Endothelial cell of umbilical vein (primary cell): ENCODE measurements around the gene CRELD2.

ENCODE experiments used
- EZH2 ChIP-seq: IDR thresholded peaks from 2 replicates; pipeline ENCODE4 v1.6.1; 2012; ENCODE audit warnings: borderline replicate concordance, low read depth, mild to moderate bottlenecking, moderate library complexity, low read length, inconsistent platforms; ENCODE audit not compliant: severe bottlenecking
- POLR2A ChIP-seq: IDR thresholded peaks from 2 replicates; pipeline ENCODE4 v1.6.1; 2012; ENCODE audit warnings: low read depth, mild to moderate bottlenecking, control low read depth, low read length
- POLR2AphosphoS5 ChIP-seq: IDR thresholded peaks from 2 replicates; pipeline ENCODE4 v1.6.1; 2012; ENCODE audit warnings: low read depth, mild to moderate bottlenecking, control low read depth, low read length, moderate library complexity; ENCODE audit not compliant: insufficient read depth
- TF ChIP-seq, protein P1 (sequence below), 2 donors: IDR thresholded peaks; 1 replicate in 1 of 2; 2 replicates in 1 of 2; pipeline ENCODE4 v1.5.1; 2011; ENCODE audit warnings: low read length in 2 of 2, mild to moderate bottlenecking in 2 of 2, moderate library complexity in 2 of 2, control low read depth in 1 of 2, inconsistent platforms in 1 of 2, low read depth in 1 of 2; ENCODE audit not compliant: insufficient read depth in 1 of 2; ENCODE audit errors: extremely low read depth in 1 of 2
- TF ChIP-seq, protein P2 (sequence below): IDR thresholded peaks from 2 replicates; pipeline ENCODE4 v1.6.1; 2011; ENCODE audit not compliant: insufficient read depth, insufficient read length

DNA sequence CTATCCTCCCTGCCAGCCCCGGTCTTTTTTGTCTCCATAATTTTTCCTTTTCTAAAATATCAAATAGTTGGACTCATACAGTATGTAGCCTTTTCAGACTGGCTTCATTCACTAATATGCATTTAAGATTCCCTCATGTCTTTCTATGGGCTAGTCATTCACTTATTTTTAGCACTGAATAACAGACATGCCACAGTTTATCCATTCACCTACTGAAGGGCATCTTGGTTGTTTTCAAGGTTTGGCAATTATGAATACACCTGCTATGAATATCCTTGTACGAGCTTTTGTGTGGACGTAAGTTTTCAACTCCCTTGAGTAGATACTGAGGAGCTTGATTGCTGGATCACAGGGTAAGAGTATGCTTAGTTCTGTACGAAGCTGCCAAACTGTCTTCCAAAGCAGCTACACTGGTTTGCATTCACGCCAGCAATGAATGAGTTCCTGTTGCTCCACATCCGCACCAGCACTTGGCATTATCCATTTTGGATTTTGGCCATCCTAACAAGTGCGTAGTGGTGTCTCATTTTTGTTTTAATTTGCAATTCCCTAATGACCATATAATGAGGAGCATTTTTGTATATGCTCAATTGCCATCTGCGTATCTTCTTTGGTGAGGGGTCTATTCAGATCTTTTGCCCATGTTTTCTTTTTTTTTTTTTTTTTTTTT is 21.3 kb upstream of the CRELD2 start:
- TF ChIP-seq POLR2A: no peak
- TF ChIP-seq, protein P1, sequence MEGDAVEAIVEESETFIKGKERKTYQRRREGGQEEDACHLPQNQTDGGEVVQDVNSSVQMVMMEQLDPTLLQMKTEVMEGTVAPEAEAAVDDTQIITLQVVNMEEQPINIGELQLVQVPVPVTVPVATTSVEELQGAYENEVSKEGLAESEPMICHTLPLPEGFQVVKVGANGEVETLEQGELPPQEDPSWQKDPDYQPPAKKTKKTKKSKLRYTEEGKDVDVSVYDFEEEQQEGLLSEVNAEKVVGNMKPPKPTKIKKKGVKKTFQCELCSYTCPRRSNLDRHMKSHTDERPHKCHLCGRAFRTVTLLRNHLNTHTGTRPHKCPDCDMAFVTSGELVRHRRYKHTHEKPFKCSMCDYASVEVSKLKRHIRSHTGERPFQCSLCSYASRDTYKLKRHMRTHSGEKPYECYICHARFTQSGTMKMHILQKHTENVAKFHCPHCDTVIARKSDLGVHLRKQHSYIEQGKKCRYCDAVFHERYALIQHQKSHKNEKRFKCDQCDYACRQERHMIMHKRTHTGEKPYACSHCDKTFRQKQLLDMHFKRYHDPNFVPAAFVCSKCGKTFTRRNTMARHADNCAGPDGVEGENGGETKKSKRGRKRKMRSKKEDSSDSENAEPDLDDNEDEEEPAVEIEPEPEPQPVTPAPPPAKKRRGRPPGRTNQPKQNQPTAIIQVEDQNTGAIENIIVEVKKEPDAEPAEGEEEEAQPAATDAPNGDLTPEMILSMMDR (IDR thresholded peaks at IDR 0.05; ENCODE audit: extremely low read depth in 1 of 2, insufficient read depth in 1 of 2, low read depth in 1 of 2, low read length in 2 of 2): no peak
- TF ChIP-seq EZH2: no peak
- TF ChIP-seq POLR2AphosphoS5: no peak
- TF ChIP-seq, protein P2, sequence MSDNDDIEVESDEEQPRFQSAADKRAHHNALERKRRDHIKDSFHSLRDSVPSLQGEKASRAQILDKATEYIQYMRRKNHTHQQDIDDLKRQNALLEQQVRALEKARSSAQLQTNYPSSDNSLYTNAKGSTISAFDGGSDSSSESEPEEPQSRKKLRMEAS: no peak
